CD4-positive, alpha-beta T cell treated with Interleukin-4 for 1 hour (primary cell): ENCODE measurements around the gene PROM2.

Experiments
- DNase-seq, 2 donors: peaks; one replicate each; pipeline ENCODE4 v3.0.0-alpha.2; 2020 to 2022

Gene PROM2

GRCh38 chr2:95269745-95270144, 4.5 kb upstream of the PROM2 start:
- peak in 1 of 2 donors; percentile 3 for DNase-seq

GRCh38 chr2:95270541-95271081, 3.6 kb upstream of the PROM2 start:
- DNase-seq, result peak in 1 of 2 donors; percentile 6

DNA sequence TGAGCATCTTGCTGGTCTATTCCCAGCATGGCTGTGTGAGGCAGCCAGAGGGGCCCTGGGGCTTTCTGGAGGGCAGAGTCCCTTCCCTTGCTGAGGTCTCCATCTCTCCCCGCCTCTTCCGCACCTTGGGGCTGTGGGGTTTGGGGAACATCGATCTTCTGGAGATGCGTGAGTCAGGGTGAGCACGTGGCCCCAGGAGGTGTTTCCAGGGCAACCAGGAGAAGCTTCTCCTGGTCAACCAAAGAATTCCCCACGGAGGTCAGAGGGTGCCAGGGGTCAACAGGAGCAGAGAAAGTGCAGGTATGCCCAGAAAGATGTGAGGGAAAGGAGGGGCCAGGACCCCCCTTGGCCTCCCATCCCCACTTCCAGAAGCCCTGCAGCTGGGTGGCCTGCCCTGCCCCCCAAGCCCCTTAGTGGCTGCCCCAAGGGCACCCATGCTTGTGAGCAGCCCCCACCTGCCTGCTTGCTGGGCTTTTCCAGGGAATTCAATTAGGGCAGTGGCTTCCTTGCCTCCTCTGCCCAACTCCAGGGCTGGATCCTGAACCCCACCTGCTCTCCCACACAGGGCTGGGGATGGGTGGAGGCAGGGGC, 2.8 kb upstream of the PROM2 start:
- DNase-seq, result peak in 1 of 2 donors; percentile 10

DNA sequence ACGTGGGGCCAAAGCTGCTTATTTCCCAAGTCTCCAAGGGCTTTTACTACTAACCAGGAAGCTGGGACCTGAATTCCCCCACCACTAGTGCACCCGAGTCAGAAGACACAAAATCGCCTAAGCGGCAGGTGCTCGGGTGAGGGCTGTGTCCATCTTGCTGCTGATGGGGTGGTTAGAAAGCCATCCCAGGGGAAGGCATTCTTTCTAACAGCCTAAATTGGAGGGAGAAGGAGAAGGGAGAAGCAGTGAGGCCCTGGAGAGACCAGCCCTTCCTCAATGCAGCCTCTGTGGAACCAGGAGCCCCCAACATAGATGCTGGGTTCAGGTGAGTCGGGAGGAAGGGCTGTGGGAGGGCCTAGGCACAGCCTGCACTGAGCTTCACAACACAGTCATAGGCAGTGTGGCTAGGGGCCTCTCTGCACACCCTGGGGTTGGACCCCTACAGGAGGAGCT, 1.9 kb upstream of the PROM2 start:
- DNase-seq, result no peak

GRCh38 chr2:95272781-95273180, 1.5 kb upstream of the PROM2 start:
- DNase-seq, result no peak

DNA sequence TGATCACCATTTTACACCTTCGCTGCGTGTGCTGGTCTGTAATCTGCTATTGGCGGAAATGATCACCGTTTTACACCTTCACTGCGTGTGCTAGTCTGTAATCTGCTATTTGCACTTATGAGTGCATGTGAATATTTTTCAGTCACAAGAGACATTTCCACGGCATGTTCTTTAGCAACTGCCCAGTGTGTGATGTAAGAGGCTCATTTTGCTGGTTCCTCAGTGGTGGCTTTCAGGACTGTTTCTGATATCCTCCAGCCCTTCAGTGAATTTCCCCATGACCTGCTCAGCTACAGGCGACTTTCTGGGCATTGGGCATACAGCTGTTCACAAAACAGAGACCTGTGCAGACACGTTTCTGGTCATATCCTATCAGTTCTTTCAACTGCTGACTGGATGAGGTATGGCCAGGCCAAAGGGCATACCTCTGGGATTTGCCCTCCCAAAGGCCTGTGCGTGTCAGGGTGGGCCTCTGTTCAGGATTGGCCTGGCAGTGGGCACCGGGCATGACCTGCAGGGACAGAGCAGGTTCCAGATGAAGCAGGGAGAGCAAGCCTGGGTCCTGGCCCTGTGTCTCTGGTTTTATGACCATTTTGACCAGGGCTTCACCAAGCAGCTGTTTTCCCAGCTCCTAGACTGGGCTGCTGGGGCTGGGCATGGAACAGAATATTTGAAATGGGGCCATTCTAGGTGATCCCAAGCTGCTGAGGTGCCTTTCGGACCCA, 521 bp upstream of the PROM2 start:
- DNase-seq, result no peak

DNA sequence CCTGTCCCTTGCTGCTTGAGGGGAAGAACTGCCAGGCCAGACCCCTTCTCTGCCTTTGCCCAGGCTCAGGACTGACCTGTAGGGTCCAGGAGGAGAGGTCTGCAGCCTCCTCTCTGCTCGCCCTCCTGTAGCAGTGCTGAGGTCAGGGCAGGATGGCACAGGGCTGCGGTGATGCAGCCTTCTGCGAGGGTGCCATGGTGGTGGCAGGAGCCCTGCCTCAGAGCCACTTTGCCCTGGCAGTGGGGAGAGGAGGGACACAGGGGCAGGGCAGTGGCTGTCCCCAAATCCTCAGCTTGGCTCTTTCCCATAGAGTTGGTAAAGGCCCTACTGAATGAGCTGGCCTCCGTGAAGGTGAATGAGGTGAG, 884 bp downstream of the PROM2 start:
- no peak for DNase-seq

- no peak for DNase-seq
Observed at GRCh38 chr2:95275601-95276243, 1.5 kb downstream of the PROM2 start.

GRCh38 chr2:95276244-95276887, 2.1 kb downstream of the PROM2 start:
- DNase-seq, result no peak

- DNase-seq, result no peak
Observed at GRCh38 chr2:95276888-95277245, 2.6 kb downstream of the PROM2 start.

DNA sequence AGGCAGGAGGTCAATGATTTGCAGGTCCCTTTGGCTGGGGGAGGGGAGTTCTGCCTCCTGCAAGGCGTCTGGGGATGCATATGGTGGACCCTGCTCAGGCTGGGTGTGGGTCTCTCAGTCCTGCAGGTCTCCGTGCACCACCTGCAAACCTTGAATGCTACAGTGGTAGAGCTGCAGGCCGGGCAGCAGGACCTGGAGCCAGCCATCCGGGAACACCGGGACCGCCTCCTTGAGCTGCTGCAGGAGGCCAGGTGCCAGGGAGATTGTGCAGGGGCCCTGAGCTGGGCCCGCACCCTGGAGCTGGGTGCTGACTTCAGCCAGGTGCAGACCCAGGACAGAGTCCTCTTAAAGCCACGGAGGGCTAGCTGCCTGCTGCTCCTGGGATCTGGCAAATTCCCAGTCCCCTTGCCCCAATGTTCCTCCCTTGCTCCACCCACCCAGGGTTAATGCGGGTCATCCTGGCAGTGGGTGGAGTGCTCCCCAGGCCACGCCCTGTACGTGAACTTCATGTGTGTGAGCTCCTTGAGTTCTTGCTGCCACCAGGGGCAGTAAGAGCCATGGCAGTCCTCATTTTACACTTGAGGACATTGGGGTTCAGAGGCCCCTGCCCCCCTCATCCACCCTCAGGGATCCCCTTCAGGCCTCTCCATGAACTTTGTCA, 3.1 kb downstream of the PROM2 start:
- no peak for DNase-seq

- no peak for DNase-seq
Observed at GRCh38 chr2:95278051-95278471, 3.8 kb downstream of the PROM2 start.

DNA sequence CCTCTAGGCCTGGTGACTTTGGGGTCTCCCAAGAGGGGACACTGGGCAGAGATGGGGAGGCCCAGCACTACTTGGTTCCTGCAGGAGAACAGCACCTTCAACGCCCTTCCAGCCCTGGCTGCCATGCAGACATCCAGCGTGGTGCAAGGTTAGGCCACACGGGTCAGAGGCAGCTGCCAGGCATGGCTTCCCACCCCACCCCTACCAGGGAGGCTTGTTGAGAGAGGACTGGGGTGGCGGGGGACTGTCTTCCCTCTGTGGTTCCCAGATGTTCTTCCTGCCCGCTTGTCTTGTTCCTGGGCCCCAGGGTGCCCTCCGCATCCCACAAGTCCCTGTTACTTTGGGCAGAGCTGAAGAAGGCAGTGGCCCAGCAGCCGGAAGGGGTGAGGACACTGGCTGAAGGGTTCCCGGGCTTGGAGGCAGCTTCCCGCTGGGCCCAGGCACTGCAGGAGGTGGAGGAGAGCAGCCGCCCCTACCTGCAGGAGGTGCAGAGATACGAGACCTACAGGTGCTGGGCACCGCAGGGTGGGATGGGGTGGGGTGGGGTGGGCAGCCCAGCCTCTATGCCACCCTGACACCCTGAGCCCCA, 4.5 kb downstream of the PROM2 start:
- DNase-seq, result no peak

DNA sequence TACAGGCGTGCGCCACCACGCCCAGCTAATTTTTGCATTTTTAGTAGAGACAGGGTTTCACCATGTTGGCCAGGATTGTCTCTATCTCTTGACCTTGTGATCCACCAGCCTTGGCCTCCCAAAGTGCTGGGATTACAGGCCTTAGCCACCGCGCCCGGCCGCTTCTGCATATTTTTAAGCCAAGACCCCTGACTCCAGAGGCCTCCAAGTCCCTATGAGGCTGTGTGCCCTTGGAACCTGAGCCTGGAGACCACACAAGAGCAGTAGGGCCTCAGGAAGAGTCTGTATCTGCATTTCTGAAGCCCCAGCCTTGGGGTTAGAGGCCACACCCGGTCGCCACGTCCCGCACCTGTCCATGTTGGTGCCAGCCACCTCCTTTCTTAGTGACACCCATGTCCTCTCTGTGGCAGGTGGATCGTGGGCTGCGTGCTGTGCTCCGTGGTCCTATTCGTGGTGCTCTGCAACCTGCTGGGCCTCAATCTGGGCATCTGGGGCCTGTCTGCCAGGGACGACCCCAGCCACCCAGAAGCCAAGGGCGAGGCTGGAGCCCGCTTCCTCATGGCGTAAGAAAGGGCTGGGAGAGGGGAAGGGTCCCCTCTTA, 5.3 kb downstream of the PROM2 start:
- DNase-seq, result no peak

GRCh38 chr2:95281071-95281470, 6.8 kb downstream of the PROM2 start:
- DNase-seq, result no peak

- DNase-seq, result no peak
Observed at GRCh38 chr2:95281786-95282185, 7.5 kb downstream of the PROM2 start.

DNA sequence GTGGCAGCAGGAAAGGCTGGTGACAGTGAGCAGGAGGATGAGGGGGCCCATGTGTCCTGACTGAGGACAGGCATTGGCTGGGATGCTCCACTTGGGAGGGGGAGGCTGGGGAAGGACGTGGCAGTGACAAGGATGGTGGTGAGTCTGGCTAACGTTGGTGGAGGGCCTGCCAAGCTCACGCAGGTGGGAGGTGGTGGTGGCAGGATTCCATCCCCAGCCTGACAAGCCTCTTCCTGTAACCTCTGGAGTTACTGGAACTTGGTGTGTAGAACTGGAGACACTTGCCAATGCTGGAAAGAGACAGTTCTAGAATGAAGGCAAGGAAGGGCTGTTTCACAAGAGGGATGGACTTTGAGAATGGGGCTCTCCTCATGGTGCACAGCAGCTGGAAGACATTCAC, 8.2 kb downstream of the PROM2 start:
- no peak for DNase-seq

DNA sequence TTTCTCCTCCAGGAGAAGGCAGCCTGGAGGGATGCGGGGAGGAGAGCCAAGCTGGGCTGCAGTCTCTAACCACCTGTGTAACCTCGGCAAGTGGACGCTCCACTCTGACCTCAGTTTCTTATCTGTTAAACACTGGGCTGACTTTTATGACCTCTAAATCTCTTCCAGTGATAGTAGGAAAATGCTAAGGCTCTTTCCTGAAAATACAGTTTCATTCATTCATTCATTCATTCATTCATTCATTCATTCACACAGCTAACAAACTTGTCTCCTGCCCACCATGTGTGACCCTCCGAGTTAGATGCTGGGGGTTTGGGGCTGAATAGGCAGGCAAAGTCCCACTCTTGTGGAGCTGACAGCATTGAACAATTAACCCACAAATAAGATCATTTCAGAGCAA, 9.3 kb downstream of the PROM2 start:
- no peak for DNase-seq

GRCh38 chr2:95284886-95285541, 10.8 kb downstream of the PROM2 start:
- DNase-seq, result no peak

GRCh38 chr2:95285542-95285932, 11.3 kb downstream of the PROM2 start:
- no peak for DNase-seq

- DNase-seq, result no peak
Observed at GRCh38 chr2:95287336-95287735, 13.1 kb downstream of the PROM2 start.

DNA sequence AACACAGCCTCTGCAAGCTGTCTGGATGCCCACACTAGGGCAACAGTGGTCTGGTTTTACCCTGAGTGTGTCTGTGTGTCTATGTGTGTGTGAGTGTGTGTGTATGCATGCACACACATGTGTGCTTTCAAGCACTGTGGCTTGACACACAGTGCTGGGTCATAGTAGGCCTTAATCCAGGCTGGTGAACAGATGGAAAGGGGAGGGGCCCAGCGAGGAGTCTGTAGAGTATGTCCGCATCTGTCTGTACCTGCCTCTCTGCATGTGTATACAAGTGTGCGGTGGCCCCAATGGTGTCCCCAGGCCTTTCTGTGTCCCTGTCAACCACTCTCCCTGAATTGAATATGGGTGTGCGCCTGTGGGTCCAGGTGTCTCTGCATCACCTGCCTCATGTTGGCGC, 13.6 kb downstream of the PROM2 start:
- DNase-seq, result no peak
